ENCODE measurements around the gene ZMIZ2. TPM values are rescaled to one million over a fixed set of nuclear protein-coding genes. Genes with fewer than 3 reads are reported as not detected.

ZMIZ2 gene
- total and polyA plus RNA-seq, 4 donors, result 4.4 to 11.6 (median 7.7) TPM

GRCh38 chr7:44798649-44799305 is 50.1 kb downstream of the ZMIZ2 start:
- H3K27me3 ChIP-seq (ENCODE audit: control insufficient read depth in 4 of 4, insufficient read depth in 4 of 4, low read length in 3 of 4), result no peaks in the 10 kb centered on the region
- H3K9me3 ChIP-seq (ENCODE audit: control insufficient read depth in 4 of 4, low read length in 3 of 4), result no peaks in the 10 kb centered on the region
- no peak overlapping the region for H3K9ac ChIP-seq (ENCODE audit: low read depth in 1 of 2, low read length in 2 of 2)
- H3K4me1 ChIP-seq (ENCODE audit: control insufficient read depth in 4 of 4, insufficient read depth in 4 of 4, low read length in 3 of 4), result peaks cover 6 to 17% (median 10%) of the 10 kb centered on the region in 4 donors
- no peak for DNase-seq (ENCODE audit: low spot score)
- H3K27ac ChIP-seq (ENCODE audit: low read depth in 1 of 2, low read length in 2 of 2), result no peak overlapping the region
- no peak for TF ChIP-seq MAX (IDR thresholded peaks at IDR 0.05)
- no peak for TF ChIP-seq EGR1 (IDR thresholded peaks at IDR 0.05; ENCODE audit: low read depth in 2 of 2)
- TF ChIP-seq FOXA2 (IDR thresholded peaks at IDR 0.05), result no peak
- TF ChIP-seq GABPA (IDR thresholded peaks at IDR 0.05 in 1 of 2, conservative IDR thresholded peaks at IDR 0.05 in 1 of 2), result no peak
- no peak for TF ChIP-seq FOXA1 (IDR thresholded peaks at IDR 0.05)
- no peak for TF ChIP-seq ZBTB33 (IDR thresholded peaks at IDR 0.05)
- no peak for TF ChIP-seq HNF4G (IDR thresholded peaks at IDR 0.05)
- TF ChIP-seq RAD21 (IDR thresholded peaks at IDR 0.05), result no peak
- TF ChIP-seq REST (IDR thresholded peaks at IDR 0.05), result no peak
- TF ChIP-seq ATF3 (IDR thresholded peaks at IDR 0.05), result no peak
- peaks cover 18 to 35% (median 30%) of the 10 kb centered on the region in 4 donors for H3K36me3 ChIP-seq (ENCODE audit: control insufficient read depth in 4 of 4, insufficient read depth in 3 of 4, low read depth in 1 of 4, low read length in 3 of 4)
- 48% methylated on average over 2 of the region's 2 CpGs for WGBS
- H3K4me3 ChIP-seq (ENCODE audit: low read depth in 1 of 3, low read length in 3 of 3), result peak overlapping the region in 1 of 3 donors; percentile 61

GRCh38 chr7:44799939-44800338 is 51.3 kb downstream of the ZMIZ2 start:
- DNase-seq (ENCODE audit: low spot score), result no peak
- Histone ChIP-seq H3K4me3 (ENCODE audit: low read depth in 1 of 3, low read length in 3 of 3) (no peak overlapping the region), H3K27ac (ENCODE audit: low read depth in 1 of 2, low read length in 2 of 2) (no peak overlapping the region), H3K4me1 (ENCODE audit: control insufficient read depth in 4 of 4, insufficient read depth in 4 of 4, low read length in 3 of 4) (peaks cover 9 to 21% (median 14%) of the 10 kb centered on the region in 4 donors), H3K9me3 (ENCODE audit: control insufficient read depth in 4 of 4, low read length in 3 of 4) (no peaks in the 10 kb centered on the region), H3K36me3 (ENCODE audit: control insufficient read depth in 4 of 4, insufficient read depth in 3 of 4, low read depth in 1 of 4, low read length in 3 of 4) (peaks cover 19 to 35% (median 30%) of the 10 kb centered on the region in 4 donors), H3K9ac (ENCODE audit: low read depth in 1 of 2, low read length in 2 of 2) (no peak overlapping the region), H3K27me3 (ENCODE audit: control insufficient read depth in 4 of 4, insufficient read depth in 4 of 4, low read length in 3 of 4) (no peaks in the 10 kb centered on the region)
- TF ChIP-seq HNF4A (conservative IDR thresholded peaks at IDR 0.05), result no peak
- TF ChIP-seq EGR1 (IDR thresholded peaks at IDR 0.05; ENCODE audit: low read depth in 2 of 2), result no peak
- no peak for TF ChIP-seq GABPA (IDR thresholded peaks at IDR 0.05 in 1 of 2, conservative IDR thresholded peaks at IDR 0.05 in 1 of 2)
- TF ChIP-seq RAD21 (IDR thresholded peaks at IDR 0.05), result no peak
- no peak for TF ChIP-seq TAF1 (conservative IDR thresholded peaks at IDR 0.05)
- no peak for TF ChIP-seq NR2F2 (IDR thresholded peaks at IDR 0.05)
- no peak for TF ChIP-seq REST (IDR thresholded peaks at IDR 0.05)
- no peak for TF ChIP-seq FOXA1 (IDR thresholded peaks at IDR 0.05)
- TF ChIP-seq YY1 (IDR thresholded peaks at IDR 0.05), result no peak
- TF ChIP-seq RXRA (IDR thresholded peaks at IDR 0.05), result no peak
- TF ChIP-seq JUND (IDR thresholded peaks at IDR 0.05), result no peak
- TF ChIP-seq SP1 (IDR thresholded peaks at IDR 0.05), result no peak
- WGBS, result 73% methylated on average over 4 of the region's 4 CpGs
